Measurements from ENCODE around the gene EPHA4.

GRCh38 chr2:221410487-221410886, 161.6 kb downstream of the EPHA4 start:
- TF ChIP-seq CTCF (conservative IDR thresholded peaks at IDR 0.05; ENCODE audit: low read depth, low read length) = no peak
- no peak for TF ChIP-seq RFX5 (IDR thresholded peaks at IDR 0.05; ENCODE audit: low read depth, low read length)
- TF ChIP-seq USF2 (IDR thresholded peaks at IDR 0.05; ENCODE audit: low read depth, low read length) = no peak
- no peak for TF ChIP-seq FOS (IDR thresholded peaks at IDR 0.05; ENCODE audit: low read depth, low read length)
- TF ChIP-seq POLR2A (IDR thresholded peaks at IDR 0.05; ENCODE audit: low read depth, low read length) = no peak
- no peak for TF ChIP-seq RCOR1 (IDR thresholded peaks at IDR 0.05; ENCODE audit: insufficient replicate concordance, low read length)
- TF ChIP-seq SMC3 (IDR thresholded peaks at IDR 0.05; ENCODE audit: low read depth, low read length) = no peak
- no peak for TF ChIP-seq MXI1 (IDR thresholded peaks at IDR 0.05; ENCODE audit: borderline replicate concordance, low read depth, low read length)
